IMR-90 (cell line): ENCODE results near the gene KDM4B. TPM values are rescaled to one million over a fixed set of nuclear protein-coding genes. Genes with fewer than 3 reads are reported as not detected.

Source experiments
- ATAC-seq: fragments of 200-7000 bp; cut with Tn5 transposase; 2 replicates; pipeline ENCODE4 v1.9.1; 2020; ENCODE audit warnings: low read depth, mild to moderate bottlenecking, moderate library complexity
- BruUV-seq: library from RNA; stranded (reverse); fragments of 400-500 nt; replicated peaks from 2 replicates; lab custom pipeline; 2021; lab: Mats Ljungman, UMichigan
- CTCF ChIA-PET: fragments of 300-600 bp; formaldehyde crosslinking; extraction: SDS; loops from one replicate; lab custom pipeline; 2021; ENCODE audit warnings: antibody characterized with exemption; lab: Yijun Ruan, JAX
- POLR2A ChIA-PET: fragments of 300-600 bp; sonication (Branson Sonifier 250); formaldehyde crosslinking; loops from one replicate; lab custom pipeline; 2022; ENCODE audit warnings: antibody characterized with exemption; ENCODE audit not compliant: unreplicated experiment; lab: Charles Lee
- DNase-seq: peaks from one replicate; pipeline ENCODE4 v3.0.0; 2013
- H2AFZ ChIP-seq: replicated peaks from 2 replicates; pipeline ENCODE3; 2013; ENCODE audit warnings: low read length, mild to moderate bottlenecking; ENCODE audit not compliant: poor library complexity
- H2AK5ac ChIP-seq: 2 replicates; pipeline ENCODE4 v1.6.1; 2013; ENCODE audit warnings: low read depth, low read length, inconsistent platforms
- H2AK9ac ChIP-seq: replicated peaks from 2 replicates; pipeline ENCODE3; 2013; ENCODE audit warnings: mild to moderate bottlenecking, low read depth, low read length, moderate library complexity; ENCODE audit not compliant: poor library complexity
- H2BK120ac ChIP-seq: 2 replicates; pipeline ENCODE4 v1.6.1; 2013; ENCODE audit warnings: low read depth, low read length, inconsistent platforms
- H2BK15ac ChIP-seq: 3 replicates; pipeline ENCODE4 v1.6.1; 2013; ENCODE audit warnings: low read depth, low read length, inconsistent platforms
- H2BK20ac ChIP-seq: 2 replicates; pipeline ENCODE4 v1.6.1; 2013; ENCODE audit warnings: low read depth, mild to moderate bottlenecking, inconsistent platforms, low read length, moderate library complexity
- H2BK5ac ChIP-seq: 2 replicates; pipeline ENCODE4 v1.6.1; 2013; ENCODE audit warnings: mild to moderate bottlenecking, low read depth, low read length, inconsistent platforms; ENCODE audit not compliant: poor library complexity, severe bottlenecking
- H3K14ac ChIP-seq: replicated peaks from 2 replicates; pipeline ENCODE4 v1.6.1; 2013; ENCODE audit warnings: low read depth, low read length, inconsistent platforms
- H3K18ac ChIP-seq: 2 replicates; pipeline ENCODE4 v1.6.1; 2013; ENCODE audit warnings: low read depth, low read length, control low read depth
- H3K23ac ChIP-seq: 2 replicates; pipeline ENCODE4 v1.6.1; 2013; ENCODE audit warnings: low read depth, low read length, inconsistent platforms
- H3K27ac ChIP-seq: 2 replicates; pipeline ENCODE4 v1.5.1; 2013; ENCODE audit warnings: mild to moderate bottlenecking, control low read depth, low read length; ENCODE audit not compliant: insufficient read depth
- H3K27me3 ChIP-seq: 2 replicates; pipeline ENCODE4 v1.6.1; 2013; ENCODE audit warnings: low read length; ENCODE audit not compliant: control insufficient read depth, insufficient read depth
- H3K36me3 ChIP-seq: 2 replicates; pipeline ENCODE4 v1.6.1; 2013; ENCODE audit warnings: low read length, mixed read lengths; ENCODE audit not compliant: control insufficient read depth, insufficient read depth
- H3K4ac ChIP-seq: 2 replicates; pipeline ENCODE4 v1.6.1; 2013; ENCODE audit warnings: low read depth, low read length, inconsistent platforms
- H3K4me1 ChIP-seq: 2 replicates; pipeline ENCODE4 v1.6.1; 2013; ENCODE audit warnings: low read length, mixed read lengths; ENCODE audit not compliant: control insufficient read depth, insufficient read depth
- H3K4me2 ChIP-seq: 2 replicates; pipeline ENCODE4 v1.6.1; 2013; ENCODE audit warnings: low read depth, mild to moderate bottlenecking, control low read depth, low read length, moderate library complexity
- H3K4me3 ChIP-seq: 2 replicates; pipeline ENCODE4 v1.5.1; 2013; ENCODE audit warnings: low read depth, mild to moderate bottlenecking, control low read depth, low read length, moderate library complexity; ENCODE audit not compliant: insufficient read depth
- H3K56ac ChIP-seq: 2 replicates; pipeline ENCODE4 v1.6.1; 2013; ENCODE audit warnings: low read length, inconsistent platforms; ENCODE audit not compliant: insufficient read depth; ENCODE audit errors: extremely low read depth
- H3K79me1 ChIP-seq, 2 experiments: 2 replicates each; pipeline ENCODE4 v1.6.1; 2013; ENCODE audit warnings: low read length in 2 of 2, inconsistent platforms in 1 of 2, low read depth in 1 of 2
- H3K9ac ChIP-seq: 2 replicates; pipeline ENCODE4 v1.6.1; 2013; ENCODE audit warnings: low read depth, low read length, control low read depth
- H3K9me1 ChIP-seq: 2 replicates; pipeline ENCODE4 v1.6.1; 2013; ENCODE audit warnings: low read length, inconsistent platforms; ENCODE audit not compliant: insufficient read depth
- H3K9me3 ChIP-seq: 2 replicates; pipeline ENCODE4 v1.6.1; 2013; ENCODE audit warnings: low read length; ENCODE audit not compliant: control insufficient read depth, insufficient read depth
- H4K20me1 ChIP-seq: 2 replicates; pipeline ENCODE4 v1.6.1; 2013; ENCODE audit warnings: low read length, inconsistent platforms; ENCODE audit not compliant: insufficient read depth
- H4K5ac ChIP-seq: 2 replicates; pipeline ENCODE4 v1.6.1; 2013; ENCODE audit warnings: mild to moderate bottlenecking, low read depth, low read length, control low read depth
- H4K8ac ChIP-seq, 2 experiments: 2 replicates each; pipeline ENCODE4 v1.6.1; 2013; ENCODE audit warnings: low read depth in 2 of 2, low read length in 2 of 2, control low read depth in 1 of 2, inconsistent platforms in 1 of 2
- H4K91ac ChIP-seq: 2 replicates; pipeline ENCODE4 v1.6.1; 2013; ENCODE audit warnings: low read depth, low read length, inconsistent platforms; ENCODE audit not compliant: insufficient read depth
- CHD1 ChIP-seq: IDR thresholded peaks from 2 replicates; pipeline ENCODE4 v1.6.1; 2012; ENCODE audit warnings: low read depth, low read length, improper control_type of control experiment
- POLR2A ChIP-seq: IDR thresholded peaks from 2 replicates; pipeline ENCODE4 v1.6.1; 2012; ENCODE audit warnings: mild to moderate bottlenecking, low read depth, low read length
- WGBS, 2 experiments: methylation state at CpG; one replicate each; pipeline versions ENCODE4 v1.1.5 to v1.1.7; 2013; ENCODE audit warnings: missing lambda C conversion rate in 2 of 2; ENCODE audit not compliant: insufficient read length in 1 of 2; ENCODE audit errors: extremely low coverage in 2 of 2; 5-methylcytosine and 5-hydroxymethylcytosine counted together
- dilution Hi-C: fragments of 300-500 bp; cut with HindIII; formaldehyde crosslinking; loops from one replicate; pipeline ENCODE4 v1.14.3; 2018; ENCODE audit warnings: low sequenced_read_pairs; ENCODE audit not compliant: unreplicated experiment
- in situ Hi-C: fragments of 300-500 bp; cut with MboI; formaldehyde crosslinking; loops from 3 replicates; pipeline ENCODE4 v1.14.3; 2019; ENCODE audit warnings: low sequenced_read_pairs, inconsistent platforms, mixed read lengths
- intact Hi-C: fragments of 100-400 bp; cut with micrococcal nuclease; formaldehyde crosslinking; loops from 2 replicates; pipeline ENCODE4 v1.10.0; 2022
- polyA plus RNA-seq, 3 experiments: library from polyadenylated mRNA; depleted of rRNA; stranded (reverse); fragments of >200 nt; gene quantifications; 2 replicates each; pipeline ENCODE4 v1.2.3, GENCODE V29; 2012; ENCODE audit warnings: low replicate concordance in 1 of 3
- total RNA-seq: library from RNA; depleted of rRNA; stranded (reverse); fragments of >200 nt; gene quantifications from 2 replicates; pipeline ENCODE4 v1.2.3, GENCODE V29; 2012
- TF ChIP-seq, protein P1 (sequence below): conservative IDR thresholded peaks from 2 replicates; pipeline ENCODE4 v1.5.1; 2012; ENCODE audit warnings: mild to moderate bottlenecking, low read depth, low read length, improper control_type of control experiment

The KDM4B gene
- total and polyA plus RNA-seq, 2 of the 4 experiments (the other 2 are of a cell fraction) = 5.0 to 17.9 TPM

DNA sequence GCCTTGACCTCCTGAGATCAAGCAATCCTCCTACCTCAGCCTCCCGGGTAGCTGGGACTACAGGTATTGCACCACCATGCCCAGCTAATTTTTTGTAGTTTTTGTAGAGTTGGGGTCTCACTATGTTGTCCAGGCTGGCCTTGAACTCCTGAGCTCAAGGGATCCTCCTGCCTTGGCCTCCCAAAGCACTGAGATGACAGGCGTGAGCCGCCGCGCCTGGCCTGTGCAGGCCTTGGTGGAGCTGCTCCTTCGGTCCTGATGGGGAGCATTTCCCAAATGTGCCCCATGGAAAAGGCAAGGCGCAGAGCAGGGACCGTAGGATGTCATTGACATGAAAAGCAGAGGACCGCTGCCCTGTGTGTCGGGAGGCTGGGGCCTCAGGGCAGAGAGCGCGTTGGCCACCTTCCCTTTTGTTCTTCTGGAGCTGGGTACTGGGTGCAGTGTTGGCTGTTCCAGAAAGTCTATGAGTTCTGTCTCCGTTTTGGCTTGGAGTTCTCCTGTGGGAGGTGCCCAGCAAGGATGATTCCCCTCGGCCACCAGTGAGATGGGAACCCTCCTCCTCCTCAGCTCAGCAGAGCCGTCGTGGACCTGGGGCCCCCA lies 128.5 kb downstream of the KDM4B start:
- no peak overlapping the region for H3K23ac ChIP-seq
- POLR2A ChIA-PET = no interaction called here
- H2BK15ac ChIP-seq = no peak overlapping the region
- no peak overlapping the region for H2BK20ac ChIP-seq
- no peak overlapping the region for H3K56ac ChIP-seq
- peaks cover 20 to 27% of the 10 kb centered on the region in 2 experiments for H3K79me1 ChIP-seq
- 100% methylated on average over 5 of the region's 16 CpGs; no CpG with 5 or more reads in 1 of the 2 experiments for WGBS, 2 experiments
- TF ChIP-seq POLR2A (no peak), CHD1 (no peak)
- TF ChIP-seq, protein P1, sequence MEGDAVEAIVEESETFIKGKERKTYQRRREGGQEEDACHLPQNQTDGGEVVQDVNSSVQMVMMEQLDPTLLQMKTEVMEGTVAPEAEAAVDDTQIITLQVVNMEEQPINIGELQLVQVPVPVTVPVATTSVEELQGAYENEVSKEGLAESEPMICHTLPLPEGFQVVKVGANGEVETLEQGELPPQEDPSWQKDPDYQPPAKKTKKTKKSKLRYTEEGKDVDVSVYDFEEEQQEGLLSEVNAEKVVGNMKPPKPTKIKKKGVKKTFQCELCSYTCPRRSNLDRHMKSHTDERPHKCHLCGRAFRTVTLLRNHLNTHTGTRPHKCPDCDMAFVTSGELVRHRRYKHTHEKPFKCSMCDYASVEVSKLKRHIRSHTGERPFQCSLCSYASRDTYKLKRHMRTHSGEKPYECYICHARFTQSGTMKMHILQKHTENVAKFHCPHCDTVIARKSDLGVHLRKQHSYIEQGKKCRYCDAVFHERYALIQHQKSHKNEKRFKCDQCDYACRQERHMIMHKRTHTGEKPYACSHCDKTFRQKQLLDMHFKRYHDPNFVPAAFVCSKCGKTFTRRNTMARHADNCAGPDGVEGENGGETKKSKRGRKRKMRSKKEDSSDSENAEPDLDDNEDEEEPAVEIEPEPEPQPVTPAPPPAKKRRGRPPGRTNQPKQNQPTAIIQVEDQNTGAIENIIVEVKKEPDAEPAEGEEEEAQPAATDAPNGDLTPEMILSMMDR = no peak
- H3K36me3 ChIP-seq = peaks cover 33% of the 10 kb centered on the region
- no peak overlapping the region for H2AK9ac ChIP-seq
- CTCF ChIA-PET = no interaction called here
- H4K91ac ChIP-seq = no peak overlapping the region
- DNase-seq (no peak), ATAC-seq (no peak)
- dilution Hi-C loops (no loop called here), intact Hi-C loops (no loop called here), in situ Hi-C loops (no loop called here)
- no peak overlapping the region for H3K4me3 ChIP-seq
- H3K9me1 ChIP-seq = no peaks in the 10 kb centered on the region
- H2BK120ac ChIP-seq = no peak overlapping the region
- no peak overlapping the region for H2AFZ ChIP-seq
- H3K18ac ChIP-seq = no peak overlapping the region
- H3K9ac ChIP-seq = no peak overlapping the region
- no TSS peak for BruUV-seq
- no peak overlapping the region for H4K5ac ChIP-seq
- H3K4me1 ChIP-seq = no peaks in the 10 kb centered on the region
- no peak overlapping the region for H3K4me2 ChIP-seq
- no peak overlapping the region for H4K8ac ChIP-seq
- peaks cover 19% of the 10 kb centered on the region for H3K9me3 ChIP-seq
- no peak overlapping the region for H2BK5ac ChIP-seq
- no peak overlapping the region for H3K27ac ChIP-seq
- no peak overlapping the region for H3K14ac ChIP-seq
- H2AK5ac ChIP-seq = no peak overlapping the region
- H4K20me1 ChIP-seq = peaks cover 13% of the 10 kb centered on the region
- no peak overlapping the region for H3K4ac ChIP-seq
- no peaks in the 10 kb centered on the region for H3K27me3 ChIP-seq
